ENCODE measurements around the gene HPCAL1. TPM values are rescaled to one million over a fixed set of nuclear protein-coding genes. Genes with fewer than 3 reads are reported as not detected.
"Not testable (repeated sequence)": the region's sequence is repeated elsewhere in the genome, so short reads cannot be mapped to it uniquely, and the experiment has no call there.

HPCAL1 gene
- polyA plus RNA-seq, 3 donors: 82.1 to 99.5 (median 98.0) TPM

DNA sequence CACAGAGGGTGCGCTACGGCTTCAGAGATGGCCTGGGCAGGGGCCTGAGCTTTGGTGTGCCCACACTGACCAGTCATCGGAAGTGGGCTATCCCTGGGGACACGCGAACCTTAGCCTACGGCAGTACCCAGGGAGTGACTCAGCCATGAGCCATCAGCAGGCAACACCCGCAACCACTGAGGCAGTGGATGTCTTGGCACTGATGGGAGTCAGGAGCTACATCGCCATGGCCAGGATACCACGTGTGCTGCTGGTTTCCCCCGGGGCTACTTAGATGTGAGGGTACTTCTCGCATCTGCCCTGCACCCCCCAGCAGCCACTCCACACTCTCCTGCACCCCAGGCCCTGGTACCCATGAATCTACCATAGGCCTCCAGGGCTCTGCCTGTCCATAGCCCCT, 12.8 kb upstream of the HPCAL1 start:
- H3K4me3 Mint-ChIP-seq: no peak overlapping the region
- WGBS (ENCODE audit: insufficient coverage): 95% methylated on average over 8 of the region's 11 CpGs
- H2AFZ ChIP-seq (ENCODE audit: insufficient read depth, low read depth, low read length, poor library complexity, severe bottlenecking): no peak overlapping the region

DNA sequence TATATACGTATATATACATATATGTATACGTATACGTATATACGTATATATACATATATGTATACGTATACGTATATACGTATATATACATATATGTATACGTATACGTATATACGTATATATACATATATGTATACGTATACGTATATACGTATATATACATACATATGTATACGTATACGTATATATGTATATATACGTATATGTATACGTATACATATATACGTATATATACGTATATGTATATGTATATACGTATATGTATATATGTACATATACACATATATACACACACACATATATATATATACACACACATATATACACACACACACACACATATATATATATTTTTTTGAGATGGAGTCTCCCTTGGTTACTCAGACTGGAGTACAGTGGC, 11.3 kb upstream of the HPCAL1 start:
- intact Hi-C loops (cut with micrococcal nuclease); H3K27ac Mint-ChIP-seq; H3K9ac ChIP-seq (ENCODE audit: insufficient read depth, low read length, poor library complexity, severe bottlenecking); H3K27me3 Mint-ChIP-seq (ENCODE audit: low read depth in 3 of 3); H3K9me3 Mint-ChIP-seq; H3K27me3 ChIP-seq (ENCODE audit: control insufficient read depth in 2 of 2, insufficient read depth in 2 of 2, low read length in 2 of 2); H3K4me3 Mint-ChIP-seq; H3K36me3 ChIP-seq (replicated peaks in 1 of 2; ENCODE audit: control insufficient read depth in 1 of 2, insufficient read depth in 2 of 2, low read length in 2 of 2); H3K79me2 ChIP-seq (ENCODE audit: insufficient read depth, low read length); H3K27ac ChIP-seq (ENCODE audit: low read depth in 1 of 2, low read length in 2 of 2); H3K4me2 ChIP-seq (replicated peaks; ENCODE audit: extremely low read depth, low read length, poor library complexity, severe bottlenecking); H4K20me1 ChIP-seq (ENCODE audit: insufficient read depth, low read length); DNase-seq; H3K36me3 Mint-ChIP-seq; H3K9me3 ChIP-seq (replicated peaks in 1 of 2; ENCODE audit: control insufficient read depth in 1 of 2, insufficient read depth in 1 of 2, low read length in 2 of 2); H3K4me3 ChIP-seq (replicated peaks in 1 of 3; ENCODE audit: low read depth in 2 of 3, low read length in 3 of 3); H2AFZ ChIP-seq (ENCODE audit: insufficient read depth, low read depth, low read length, poor library complexity, severe bottlenecking): not testable (repeated sequence)
- WGBS (ENCODE audit: insufficient coverage): no CpG with 5 or more reads among the region's 20 CpGs
- peaks cover 42% of the 10 kb centered on the region for H3K4me1 Mint-ChIP-seq
- peaks cover 18 to 34% of the 10 kb centered on the region in 2 donors for H3K4me1 ChIP-seq (ENCODE audit: control insufficient read depth in 1 of 2, insufficient read depth in 2 of 2, low read length in 2 of 2)

More for the DNA sequence above, 12.8 kb upstream of the HPCAL1 start:
- Mint-ChIP-seq H3K27ac (no peak overlapping the region), H3K4me1 (peaks cover 47% of the 10 kb centered on the region), H3K27me3 (ENCODE audit: low read depth in 3 of 3) (peaks cover 2% of the 10 kb centered on the region in 3 donors), H3K9me3 (peaks cover 0 to 6% (median 1%) of the 10 kb centered on the region in 7 donors), H3K36me3 (peaks cover 1 to 3% of the 10 kb centered on the region in 2 donors)
- Histone ChIP-seq H3K4me2 (replicated peaks; ENCODE audit: extremely low read depth, low read length, poor library complexity, severe bottlenecking) (no peak overlapping the region), H3K36me3 (replicated peaks in 1 of 2; ENCODE audit: control insufficient read depth in 1 of 2, insufficient read depth in 2 of 2, low read length in 2 of 2) (no peaks in the 10 kb centered on the region), H3K4me3 (replicated peaks in 1 of 3; ENCODE audit: low read depth in 2 of 3, low read length in 3 of 3) (no peak overlapping the region), H3K4me1 (ENCODE audit: control insufficient read depth in 1 of 2, insufficient read depth in 2 of 2, low read length in 2 of 2) (peaks cover 33 to 49% of the 10 kb centered on the region in 2 donors), H3K27ac (ENCODE audit: low read depth in 1 of 2, low read length in 2 of 2) (no peak overlapping the region), H4K20me1 (ENCODE audit: insufficient read depth, low read length) (no peaks in the 10 kb centered on the region), H3K27me3 (ENCODE audit: control insufficient read depth in 2 of 2, insufficient read depth in 2 of 2, low read length in 2 of 2) (no peaks in the 10 kb centered on the region), H3K9ac (ENCODE audit: insufficient read depth, low read length, poor library complexity, severe bottlenecking) (no peak overlapping the region), H3K79me2 (ENCODE audit: insufficient read depth, low read length) (no peaks in the 10 kb centered on the region), H3K9me3 (replicated peaks in 1 of 2; ENCODE audit: control insufficient read depth in 1 of 2, insufficient read depth in 1 of 2, low read length in 2 of 2) (peaks cover 0 to 3% of the 10 kb centered on the region in 2 donors)
- TF ChIP-seq, protein P1, sequence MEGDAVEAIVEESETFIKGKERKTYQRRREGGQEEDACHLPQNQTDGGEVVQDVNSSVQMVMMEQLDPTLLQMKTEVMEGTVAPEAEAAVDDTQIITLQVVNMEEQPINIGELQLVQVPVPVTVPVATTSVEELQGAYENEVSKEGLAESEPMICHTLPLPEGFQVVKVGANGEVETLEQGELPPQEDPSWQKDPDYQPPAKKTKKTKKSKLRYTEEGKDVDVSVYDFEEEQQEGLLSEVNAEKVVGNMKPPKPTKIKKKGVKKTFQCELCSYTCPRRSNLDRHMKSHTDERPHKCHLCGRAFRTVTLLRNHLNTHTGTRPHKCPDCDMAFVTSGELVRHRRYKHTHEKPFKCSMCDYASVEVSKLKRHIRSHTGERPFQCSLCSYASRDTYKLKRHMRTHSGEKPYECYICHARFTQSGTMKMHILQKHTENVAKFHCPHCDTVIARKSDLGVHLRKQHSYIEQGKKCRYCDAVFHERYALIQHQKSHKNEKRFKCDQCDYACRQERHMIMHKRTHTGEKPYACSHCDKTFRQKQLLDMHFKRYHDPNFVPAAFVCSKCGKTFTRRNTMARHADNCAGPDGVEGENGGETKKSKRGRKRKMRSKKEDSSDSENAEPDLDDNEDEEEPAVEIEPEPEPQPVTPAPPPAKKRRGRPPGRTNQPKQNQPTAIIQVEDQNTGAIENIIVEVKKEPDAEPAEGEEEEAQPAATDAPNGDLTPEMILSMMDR (IDR thresholded peaks at IDR 0.05): no peak
- intact Hi-C loops (cut with micrococcal nuclease): loop anchor here (5.0 kb wide), 2 partner anchors 42 to 117 kb away; no protein-coding TSS in a partner anchor
- DNase-seq: peak in 1 of 3 donors; percentile 60
